Astrocyte of the spinal cord (primary cell): ENCODE measurements around the gene RASEF.

Experiments used
- DNase-seq: peaks from one replicate; pipeline ENCODE4 v3.0.0; 2011; ENCODE audit warnings: low read depth, low spot score
- H3K4me3 ChIP-seq: 2 replicates; pipeline ENCODE4 v1.5.1; 2011; ENCODE audit warnings: low read depth, mild to moderate bottlenecking, low read length, moderate library complexity
- CTCF ChIP-seq: IDR thresholded peaks from 2 replicates; pipeline ENCODE4 v1.5.1; 2012; ENCODE audit warnings: low read depth, mild to moderate bottlenecking, low read length, inconsistent platforms
- in situ Hi-C: cut with HindIII; loops from 2 replicates; pipeline ENCODE4 v1.10.0; 2017; ENCODE audit warnings: low sequenced_read_pairs

The RASEF gene

DNA sequence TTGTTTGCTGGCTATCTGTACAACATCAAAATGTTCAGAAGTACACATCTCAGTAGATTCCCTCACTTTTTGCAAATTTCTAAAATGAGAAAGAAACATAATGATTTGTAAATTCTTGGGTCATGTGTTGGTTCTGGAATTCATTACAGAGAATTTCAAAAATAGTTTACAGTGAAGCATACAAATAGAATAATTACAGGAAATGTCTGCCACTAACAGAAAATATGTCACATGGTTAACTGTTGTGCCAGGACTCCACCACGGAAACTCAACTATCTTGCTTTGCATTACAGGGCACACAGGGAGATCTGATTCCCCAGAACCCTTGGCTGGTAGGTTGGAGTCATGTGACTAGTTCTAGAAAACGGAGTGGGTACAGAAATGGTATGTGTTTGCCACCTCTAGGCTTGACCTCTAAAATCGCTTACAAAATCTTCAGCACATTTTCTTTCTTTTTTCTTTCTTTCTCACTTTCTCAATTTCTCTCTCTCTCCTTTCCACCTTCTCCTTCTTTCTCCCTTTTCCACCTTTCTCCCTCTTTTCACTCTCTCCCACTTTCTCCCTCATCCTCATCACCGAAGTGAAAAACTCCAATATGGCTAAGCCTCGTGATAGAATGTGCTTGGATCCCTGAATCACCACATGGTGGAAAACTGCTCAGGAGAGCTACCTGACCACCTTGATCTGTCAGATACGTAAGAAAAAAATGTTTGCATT lies 32.4 kb downstream of the RASEF start:
- in situ Hi-C loops: no loop called here
- TF ChIP-seq CTCF: no peak
- DNase-seq: no peak
- H3K4me3 ChIP-seq: no peak overlapping the region

DNA sequence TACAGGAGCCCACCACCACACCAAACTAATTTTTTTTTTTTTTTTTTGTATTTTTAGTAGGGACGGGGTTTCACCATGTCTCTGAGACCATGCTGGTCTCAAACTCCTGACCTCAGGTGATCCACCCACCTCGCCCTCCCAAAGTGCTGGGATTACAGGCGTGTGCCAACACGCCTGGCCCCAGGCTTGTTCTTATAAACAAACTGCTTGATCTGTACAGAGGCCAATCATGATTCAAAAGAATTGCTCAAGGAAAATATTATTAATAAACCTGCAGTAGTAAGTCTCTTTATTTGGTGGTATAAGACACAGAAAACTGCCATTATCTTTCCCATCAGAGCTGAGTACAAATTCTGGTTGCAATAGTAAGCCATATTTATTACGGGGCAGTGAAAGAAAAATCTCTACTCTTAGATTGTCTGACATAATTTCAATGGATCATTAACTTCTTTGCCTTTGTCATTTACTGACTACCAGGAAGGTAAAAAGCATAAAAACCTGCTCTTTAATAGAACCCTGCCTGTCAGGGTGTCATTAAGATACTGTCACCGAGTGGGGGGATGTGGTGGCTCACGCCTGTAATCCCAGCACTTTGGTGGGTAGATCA lies 33.3 kb downstream of the RASEF start:
- in situ Hi-C loops: no loop called here
- TF ChIP-seq CTCF: no peak
- no peak overlapping the region for H3K4me3 ChIP-seq
- DNase-seq: no peak

DNA sequence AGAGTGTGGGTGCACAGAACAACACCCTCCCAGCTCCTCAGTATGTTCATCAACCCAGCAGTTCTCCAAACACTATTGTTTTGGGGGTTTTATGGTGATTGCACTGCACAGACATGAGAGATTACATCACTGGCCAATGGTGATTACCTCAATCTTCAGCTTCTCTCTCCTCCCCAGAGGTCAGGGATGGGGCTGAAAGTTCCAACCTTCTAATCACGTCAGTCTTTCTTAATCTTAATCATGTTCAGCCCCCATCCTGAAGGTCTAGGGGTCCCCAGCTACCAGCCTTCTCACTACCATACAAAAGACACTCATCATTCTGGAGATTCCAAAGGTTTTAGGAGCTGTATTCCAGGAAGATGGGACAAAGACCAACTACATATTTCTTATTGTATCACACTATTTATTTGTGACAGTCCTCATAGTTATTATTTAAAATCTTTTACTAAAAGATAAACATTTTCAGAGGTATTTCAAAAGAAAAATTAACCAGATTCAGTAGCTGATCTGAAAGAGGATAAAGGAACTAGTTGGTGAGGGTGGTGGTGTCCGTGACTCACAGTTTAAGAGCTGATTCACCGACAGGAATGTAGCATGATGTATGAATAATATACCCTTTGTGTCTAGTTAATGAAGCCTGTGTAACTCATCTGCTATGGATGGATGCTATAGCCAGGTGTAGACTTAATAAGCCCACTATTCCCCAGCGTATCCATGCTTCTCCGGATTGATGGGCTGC lies 35.6 kb downstream of the RASEF start:
- no peak overlapping the region for H3K4me3 ChIP-seq
- peak; percentile 86 for DNase-seq
- TF ChIP-seq CTCF: no peak
- in situ Hi-C loops: no loop called here

DNA sequence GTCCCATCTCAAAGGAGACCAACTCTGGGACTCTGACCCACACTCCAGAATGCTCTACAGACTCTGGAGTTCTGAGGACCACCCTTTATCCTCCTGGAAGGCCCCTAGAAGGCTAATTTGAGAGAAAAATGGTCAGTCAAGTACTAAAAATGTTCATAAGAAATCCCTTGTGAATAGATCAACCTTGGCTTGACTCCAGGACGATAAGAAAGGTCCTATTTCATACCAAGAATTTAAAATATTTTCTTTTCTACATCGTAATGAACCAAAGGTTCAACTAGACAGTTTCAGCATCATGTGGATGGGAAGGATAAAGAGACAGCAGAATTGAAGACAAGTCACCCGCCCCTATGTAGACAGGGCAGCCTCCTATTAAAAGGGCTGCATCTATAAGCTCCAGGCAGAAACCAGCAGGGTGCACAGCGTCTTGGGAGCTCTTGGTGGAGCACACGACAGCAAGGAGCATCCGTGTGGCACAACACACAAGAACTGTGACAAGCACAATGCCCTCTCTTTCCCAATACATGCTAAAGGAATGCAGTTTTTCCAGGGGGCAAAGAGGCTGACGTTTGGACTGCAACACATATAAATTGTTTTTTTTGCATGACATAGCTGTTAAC lies 38.3 kb downstream of the RASEF start:
- in situ Hi-C loops: no loop called here
- no peak for TF ChIP-seq CTCF
- no peak overlapping the region for H3K4me3 ChIP-seq
- peak; percentile 16 for DNase-seq

- DNase-seq: no peak
- no peak overlapping the region for H3K4me3 ChIP-seq
- TF ChIP-seq CTCF: no peak
- in situ Hi-C loops: no loop called here
These were observed 39.8 kb downstream of the RASEF start for GRCh38 chr9:83023151-83023550.

DNA sequence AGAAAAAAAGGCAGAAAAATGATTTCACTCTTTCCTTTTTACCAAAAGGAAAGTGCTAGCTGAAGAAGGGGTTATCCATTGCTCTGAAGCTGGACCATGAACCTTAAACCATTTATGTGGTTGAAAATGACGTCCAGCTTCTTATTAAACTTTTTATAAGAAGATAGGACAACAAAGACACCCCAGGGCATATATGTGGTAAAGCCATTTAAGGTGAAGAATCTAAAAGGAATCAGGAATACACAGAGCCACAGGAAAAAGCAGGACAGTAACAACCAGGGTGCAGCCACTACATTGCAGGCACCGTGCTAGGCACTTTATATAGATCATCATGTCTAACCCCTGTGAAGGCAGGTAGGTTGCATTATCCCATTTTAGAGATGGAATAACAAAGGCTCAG lies 42.1 kb downstream of the RASEF start:
- in situ Hi-C loops: no loop called here
- no peak overlapping the region for H3K4me3 ChIP-seq
- no peak for DNase-seq
- no peak for TF ChIP-seq CTCF
